Glutamatergic neuron (in vitro differentiated cells): ENCODE measurements around the gene USP25. TPM values are rescaled to one million over a fixed set of nuclear protein-coding genes. Genes with fewer than 3 reads are reported as not detected.

Experiments
- DNase-seq: peaks from one replicate; pipeline ENCODE4 v3.0.0; 2022
- H3K27ac Mint-ChIP-seq: one replicate; pipeline ENCODE4 v1.8.0; 2020; ENCODE audit warnings: mild to moderate bottlenecking, mixed read lengths, inconsistent platforms; ENCODE audit not compliant: unreplicated experiment
- H3K27me3 Mint-ChIP-seq: one replicate; pipeline ENCODE4 v1.8.0; 2020; ENCODE audit warnings: mild to moderate bottlenecking, moderate library complexity, mixed read lengths, inconsistent platforms; ENCODE audit not compliant: unreplicated experiment
- H3K36me3 Mint-ChIP-seq: one replicate; pipeline ENCODE4 v1.8.0; 2020; ENCODE audit warnings: mild to moderate bottlenecking, mixed read lengths, inconsistent platforms; ENCODE audit not compliant: unreplicated experiment
- H3K4me1 Mint-ChIP-seq: one replicate; pipeline ENCODE4 v1.8.0; 2020; ENCODE audit warnings: mild to moderate bottlenecking, low read depth, mixed read lengths, inconsistent platforms; ENCODE audit not compliant: unreplicated experiment
- H3K4me3 Mint-ChIP-seq: one replicate; pipeline ENCODE4 v1.8.0; 2020; ENCODE audit warnings: mild to moderate bottlenecking, mixed read lengths, inconsistent platforms; ENCODE audit not compliant: unreplicated experiment
- H3K9me3 Mint-ChIP-seq: one replicate; pipeline ENCODE4 v1.8.0; 2020; ENCODE audit warnings: mild to moderate bottlenecking, moderate library complexity, mixed read lengths, inconsistent platforms; ENCODE audit not compliant: unreplicated experiment
- total RNA-seq: library from RNA; stranded (reverse); fragmentation: NEBNext Ultra II Directional; extraction: Animal tissue kit (Norgen Biotek cat#: 25700); gene quantifications from one replicate; pipeline ENCODE4 v1.2.1, GENCODE V29; 2021; ENCODE audit not compliant: unreplicated experiment
- TF ChIP-seq, protein P1 (sequence below): fragments of 200-600 bp; sonication (generic); IDR thresholded peaks from one replicate; pipeline ENCODE4 v1.5.0; 2021; ENCODE audit not compliant: partially characterized antibody, unreplicated experiment

The USP25 gene
- total RNA-seq, 1 donor from 2014 or later: 16.3 TPM

DNA sequence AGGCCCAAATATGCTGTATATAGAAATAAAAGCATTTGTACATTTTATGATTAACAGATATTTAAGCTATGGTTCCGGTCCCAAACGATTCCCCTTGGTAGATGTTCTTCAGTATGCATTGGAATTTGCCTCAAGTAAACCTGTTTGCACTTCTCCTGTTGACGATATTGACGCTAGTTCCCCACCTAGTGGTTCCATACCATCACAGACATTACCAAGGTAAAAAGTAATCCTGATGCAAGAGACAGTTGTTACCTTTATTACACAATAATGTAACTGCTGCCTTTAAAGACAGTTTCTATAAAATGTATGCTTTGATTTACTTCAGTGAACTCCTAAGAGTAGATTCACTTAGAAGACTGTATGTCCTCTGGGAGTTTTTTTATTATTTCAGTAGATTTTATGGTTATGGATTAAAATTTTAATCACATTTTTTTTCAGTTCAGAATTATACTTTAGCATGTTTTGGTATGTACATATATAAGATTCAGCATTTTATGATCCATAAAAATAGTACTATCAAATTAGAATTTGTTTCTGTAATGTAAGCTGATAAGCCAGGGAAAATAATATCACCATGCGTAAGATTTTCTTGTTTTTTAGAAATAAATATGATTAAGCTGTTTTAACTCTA lies 96.5 kb downstream of the USP25 start:
- Mint-ChIP-seq H3K27ac (no peak overlapping the region), H3K4me3 (no peak overlapping the region), H3K4me1 (peaks cover 9% of the 10 kb centered on the region), H3K27me3 (peaks cover 2% of the 10 kb centered on the region), H3K36me3 (no peaks in the 10 kb centered on the region), H3K9me3 (peaks cover 4% of the 10 kb centered on the region)
- no peak for DNase-seq
- TF ChIP-seq, protein P1, sequence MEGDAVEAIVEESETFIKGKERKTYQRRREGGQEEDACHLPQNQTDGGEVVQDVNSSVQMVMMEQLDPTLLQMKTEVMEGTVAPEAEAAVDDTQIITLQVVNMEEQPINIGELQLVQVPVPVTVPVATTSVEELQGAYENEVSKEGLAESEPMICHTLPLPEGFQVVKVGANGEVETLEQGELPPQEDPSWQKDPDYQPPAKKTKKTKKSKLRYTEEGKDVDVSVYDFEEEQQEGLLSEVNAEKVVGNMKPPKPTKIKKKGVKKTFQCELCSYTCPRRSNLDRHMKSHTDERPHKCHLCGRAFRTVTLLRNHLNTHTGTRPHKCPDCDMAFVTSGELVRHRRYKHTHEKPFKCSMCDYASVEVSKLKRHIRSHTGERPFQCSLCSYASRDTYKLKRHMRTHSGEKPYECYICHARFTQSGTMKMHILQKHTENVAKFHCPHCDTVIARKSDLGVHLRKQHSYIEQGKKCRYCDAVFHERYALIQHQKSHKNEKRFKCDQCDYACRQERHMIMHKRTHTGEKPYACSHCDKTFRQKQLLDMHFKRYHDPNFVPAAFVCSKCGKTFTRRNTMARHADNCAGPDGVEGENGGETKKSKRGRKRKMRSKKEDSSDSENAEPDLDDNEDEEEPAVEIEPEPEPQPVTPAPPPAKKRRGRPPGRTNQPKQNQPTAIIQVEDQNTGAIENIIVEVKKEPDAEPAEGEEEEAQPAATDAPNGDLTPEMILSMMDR: peak; percentile 28

DNA sequence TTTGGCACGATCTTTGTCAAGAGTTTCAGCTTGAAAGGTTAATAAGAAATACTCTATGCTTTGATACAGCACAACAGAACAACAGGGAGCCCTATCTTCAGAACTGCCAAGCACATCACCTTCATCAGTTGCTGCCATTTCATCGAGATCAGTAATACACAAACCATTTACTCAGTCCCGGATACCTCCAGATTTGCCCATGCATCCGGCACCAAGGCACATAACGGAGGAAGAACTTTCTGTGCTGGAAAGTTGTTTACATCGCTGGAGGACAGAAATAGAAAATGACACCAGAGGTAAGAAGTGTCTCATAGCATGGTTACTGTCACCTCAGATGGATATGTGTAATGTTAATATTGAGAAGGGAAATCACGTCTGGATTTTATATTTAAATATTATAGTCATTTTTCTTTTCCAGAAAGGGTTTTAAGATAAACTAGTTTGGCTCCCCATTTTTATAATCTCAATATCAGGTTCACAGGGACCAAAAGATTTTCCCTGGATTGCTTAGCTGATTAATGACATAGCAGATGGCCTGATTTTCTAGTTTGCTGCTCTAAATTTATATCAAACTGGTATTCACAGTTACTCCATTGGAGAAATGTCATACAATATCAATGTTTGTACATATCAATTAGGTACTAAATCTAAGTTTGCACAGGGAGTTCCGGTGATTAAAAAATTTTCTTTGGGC lies 97.3 kb downstream of the USP25 start:
- Mint-ChIP-seq H3K4me1 (peaks cover 9% of the 10 kb centered on the region), H3K4me3 (no peak overlapping the region), H3K9me3 (peaks cover 4% of the 10 kb centered on the region), H3K27ac (peak overlapping the region; percentile 49), H3K27me3 (peaks cover 2% of the 10 kb centered on the region), H3K36me3 (no peaks in the 10 kb centered on the region)
- TF ChIP-seq, protein P1: no peak
- no peak for DNase-seq

DNA sequence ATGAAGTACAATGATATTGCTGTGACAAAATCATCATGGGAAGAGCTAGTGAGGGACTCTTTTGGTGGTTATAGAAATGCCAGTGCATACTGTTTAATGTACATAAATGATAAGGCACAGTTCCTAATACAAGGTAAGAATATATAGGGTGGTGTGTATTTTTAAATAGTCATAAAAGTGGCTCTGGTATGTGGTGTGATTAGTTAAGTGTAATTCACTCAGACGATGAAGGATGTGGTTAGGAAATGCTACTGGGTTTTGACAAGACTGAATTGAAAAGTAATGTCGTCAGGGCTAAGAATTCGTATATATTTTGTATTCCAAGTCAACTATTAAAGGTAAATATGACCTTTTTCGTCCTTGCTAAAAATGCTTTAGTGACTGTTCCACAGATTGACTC lies 101.7 kb downstream of the USP25 start:
- H3K36me3 Mint-ChIP-seq: no peaks in the 10 kb centered on the region
- H3K27ac Mint-ChIP-seq: no peak overlapping the region
- no peak overlapping the region for H3K4me3 Mint-ChIP-seq
- DNase-seq: no peak
- H3K4me1 Mint-ChIP-seq: peaks cover 9% of the 10 kb centered on the region
- peaks cover 2% of the 10 kb centered on the region for H3K27me3 Mint-ChIP-seq
- peaks cover 4% of the 10 kb centered on the region for H3K9me3 Mint-ChIP-seq
- TF ChIP-seq, protein P1: no peak

DNA sequence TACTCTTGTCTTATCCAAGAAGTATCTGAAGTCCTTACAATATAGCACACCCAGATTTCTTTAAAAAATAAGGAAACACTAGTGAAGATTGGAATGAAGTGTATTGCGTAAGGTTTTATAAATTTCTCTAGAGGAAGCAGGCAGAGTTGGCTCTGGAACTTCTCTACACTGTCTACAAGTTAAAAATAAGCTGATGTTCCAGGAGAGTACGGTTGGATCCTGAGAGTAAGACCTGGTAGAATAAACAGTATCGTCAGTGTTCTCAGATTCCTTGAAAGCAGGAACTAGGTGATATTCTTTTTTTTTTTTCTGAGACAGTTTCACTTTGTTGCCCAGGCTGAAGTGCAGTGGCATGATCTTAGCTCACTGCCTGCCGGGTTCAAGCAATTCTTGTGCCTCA lies 107.9 kb downstream of the USP25 start:
- H3K9me3 Mint-ChIP-seq: no peaks in the 10 kb centered on the region

More for the DNA sequence above, 107.9 kb downstream of the USP25 start:
- H3K4me1 Mint-ChIP-seq: no peaks in the 10 kb centered on the region
- H3K36me3 Mint-ChIP-seq: no peaks in the 10 kb centered on the region
- DNase-seq: no peak
- TF ChIP-seq, protein P1: no peak
- no peak overlapping the region for H3K27ac Mint-ChIP-seq
- H3K27me3 Mint-ChIP-seq: no peaks in the 10 kb centered on the region
- no peak overlapping the region for H3K4me3 Mint-ChIP-seq
